Endothelial cell of umbilical vein (primary cell): ENCODE results near the gene KIAA0825. TPM values are rescaled to one million over a fixed set of nuclear protein-coding genes. Genes with fewer than 3 reads are reported as not detected.

Experiments
- BruUV-seq: library from RNA; stranded (reverse); fragments of 400-500 nt; replicated peaks from 2 replicates; lab custom pipeline; 2021; lab: Mats Ljungman, UMichigan
- CTCF ChIA-PET: fragments of 300-600, 350-600 bp; sonication (Branson Sonifier 250); formaldehyde crosslinking; loops from one replicate; lab custom pipeline; 2021; ENCODE audit warnings: antibody characterized with exemption, inconsistent platforms; lab: Charles Lee
- POLR2A ChIA-PET: fragments of 300-600, 350-600 bp; sonication (Branson Sonifier 250); formaldehyde crosslinking; loops from one replicate; lab custom pipeline; 2021; ENCODE audit warnings: antibody characterized with exemption, inconsistent platforms; lab: Charles Lee
- DNase-seq: peaks from one replicate; pipeline ENCODE4 v3.0.0-alpha.2; 2011; ENCODE audit warnings: low read depth, low spot score
- FAIRE-seq: peaks from 2 replicates; lab custom pipeline; 2011; peaks lifted over from hg19 to GRCh38; lab: Jason Lieb, UNC
- H2AFZ ChIP-seq: 2 replicates; pipeline ENCODE4 v1.6.0; 2012; ENCODE audit warnings: low read depth, low read length, control low read depth, inconsistent platforms
- H3K27ac ChIP-seq: 2 replicates; pipeline ENCODE4 v1.5.1; 2011; ENCODE audit warnings: low read depth, mild to moderate bottlenecking, control low read depth, low read length, moderate library complexity; ENCODE audit not compliant: insufficient read depth
- H3K27me3 ChIP-seq, 2 experiments: 2 replicates each; pipeline versions ENCODE4 v1.6.0 to v1.6.1; 2011; ENCODE audit warnings: low read length in 2 of 2, mixed read lengths in 1 of 2; ENCODE audit not compliant: control insufficient read depth in 2 of 2, insufficient read depth in 2 of 2
- H3K36me3 ChIP-seq, 2 experiments: 2 replicates in 1 of 2; 3 replicates in 1 of 2; pipeline ENCODE4 v1.5.1; 2011; ENCODE audit warnings: low read length in 2 of 2, mild to moderate bottlenecking in 1 of 2, moderate library complexity in 1 of 2; ENCODE audit not compliant: control insufficient read depth in 2 of 2, insufficient read depth in 2 of 2; ENCODE audit errors: extremely low read depth in 1 of 2
- H3K4me1 ChIP-seq: 3 replicates; pipeline ENCODE4 v1.5.1; 2011; ENCODE audit warnings: mild to moderate bottlenecking, low read length; ENCODE audit not compliant: control insufficient read depth, insufficient read depth; ENCODE audit errors: extremely low read depth
- H3K4me2 ChIP-seq: 2 replicates; pipeline ENCODE4 v1.6.1; 2011; ENCODE audit warnings: low read length, control low read depth, mixed read lengths; ENCODE audit not compliant: insufficient read depth
- H3K4me3 ChIP-seq, 3 experiments: fragments of 200-600 bp in 1 of 3; sonication (generic), shearing (Covaris generic) in 1 of 3; replicated peaks in 1 of 3; 2 replicates each; pipeline ENCODE4 v1.5.1; 2011 to 2016; ENCODE audit warnings: control low read depth in 3 of 3, low read length in 3 of 3, mild to moderate bottlenecking in 2 of 3, inconsistent platforms in 1 of 3, low read depth in 1 of 3, moderate library complexity in 1 of 3; ENCODE audit not compliant: insufficient read depth in 1 of 3
- H3K79me2 ChIP-seq: 2 replicates; pipeline ENCODE4 v1.6.0; 2012; ENCODE audit warnings: low read length, inconsistent platforms; ENCODE audit not compliant: control insufficient read depth, insufficient read depth
- H3K9ac ChIP-seq: replicated peaks from 2 replicates; pipeline ENCODE3; 2011; ENCODE audit warnings: low read length, control low read depth; ENCODE audit not compliant: insufficient read depth; ENCODE audit errors: extremely low read depth
- H3K9me1 ChIP-seq: replicated peaks from 3 replicates; pipeline ENCODE4 v1.6.0; 2011; ENCODE audit warnings: mild to moderate bottlenecking, low read length; ENCODE audit not compliant: control insufficient read depth, insufficient read depth; ENCODE audit errors: extremely low read depth
- H3K9me3 ChIP-seq: replicated peaks from 2 replicates; pipeline ENCODE4 v1.5.1; 2012; ENCODE audit warnings: low read length, inconsistent platforms; ENCODE audit not compliant: control insufficient read depth, insufficient read depth
- H4K20me1 ChIP-seq: replicated peaks from 2 replicates; pipeline ENCODE3; 2011; ENCODE audit warnings: mild to moderate bottlenecking, low read length; ENCODE audit not compliant: control insufficient read depth, insufficient read depth; ENCODE audit errors: extremely low read depth
- EZH2 ChIP-seq: IDR thresholded peaks from 2 replicates; pipeline ENCODE4 v1.6.1; 2012; ENCODE audit warnings: borderline replicate concordance, low read depth, mild to moderate bottlenecking, moderate library complexity, low read length, inconsistent platforms; ENCODE audit not compliant: severe bottlenecking
- FOS ChIP-seq: IDR thresholded peaks from 2 replicates; pipeline ENCODE4 v1.6.1; 2011; ENCODE audit warnings: mild to moderate bottlenecking, low read length, moderate library complexity, borderline replicate concordance; ENCODE audit not compliant: insufficient read depth
- JUN ChIP-seq: IDR thresholded peaks from 2 replicates; pipeline ENCODE4 v1.6.1; 2011; ENCODE audit warnings: borderline replicate concordance, low read depth; ENCODE audit not compliant: insufficient read length, insufficient read depth
- MYC ChIP-seq: IDR thresholded peaks from one replicate; pipeline ENCODE4 v1.6.1; 2011; ENCODE audit warnings: mild to moderate bottlenecking, low read depth, low read length
- POLR2A ChIP-seq: IDR thresholded peaks from 2 replicates; pipeline ENCODE4 v1.6.1; 2012; ENCODE audit warnings: low read depth, mild to moderate bottlenecking, control low read depth, low read length
- POLR2AphosphoS5 ChIP-seq: IDR thresholded peaks from 2 replicates; pipeline ENCODE4 v1.6.1; 2012; ENCODE audit warnings: low read depth, mild to moderate bottlenecking, control low read depth, low read length, moderate library complexity; ENCODE audit not compliant: insufficient read depth
- dilution Hi-C: fragments of 300-500 bp; cut with MboI; formaldehyde crosslinking; loops from one replicate; pipeline ENCODE4 v1.15.0; 2019; ENCODE audit warnings: low sequenced_read_pairs; ENCODE audit not compliant: extremely low pct_ligation_motif_present
- intact Hi-C: fragments of 100-400 bp; cut with micrococcal nuclease; formaldehyde crosslinking; loops from one replicate; pipeline ENCODE4 v1.10.0; 2022
- polyA plus RNA-seq, 4 experiments: library from polyadenylated mRNA; depleted of rRNA in 3 of 4; stranded (reverse) in 3 of 4; unstranded in 1 of 4; fragments of >200 nt; gene quantifications; 2 replicates each; pipeline versions ENCODE4 v1.2.1 to v1.2.3, GENCODE V29; 2011 to 2012; ENCODE audit warnings: missing spikeins in 1 of 4
- total RNA-seq: library from RNA; stranded (reverse); gene quantifications from 2 replicates; pipeline ENCODE4 v1.2.3, GENCODE V29; 2021
- TF ChIP-seq, protein P1 (sequence below): IDR thresholded peaks from 2 replicates; pipeline ENCODE4 v1.6.1; 2011; ENCODE audit not compliant: insufficient read depth, insufficient read length
- TF ChIP-seq, protein P2 (sequence below), 2 donors: IDR thresholded peaks; 1 replicate in 1 of 2; 2 replicates in 1 of 2; pipeline ENCODE4 v1.5.1; 2011; ENCODE audit warnings: low read length in 2 of 2, mild to moderate bottlenecking in 2 of 2, moderate library complexity in 2 of 2, control low read depth in 1 of 2, inconsistent platforms in 1 of 2, low read depth in 1 of 2; ENCODE audit not compliant: insufficient read depth in 1 of 2; ENCODE audit errors: extremely low read depth in 1 of 2

The KIAA0825 gene
- total and polyA plus RNA-seq, 2 donors (not counting 3 experiments of a cell fraction or from before 2014, with no cell fraction given), result 0.15 to 1.1 TPM

DNA sequence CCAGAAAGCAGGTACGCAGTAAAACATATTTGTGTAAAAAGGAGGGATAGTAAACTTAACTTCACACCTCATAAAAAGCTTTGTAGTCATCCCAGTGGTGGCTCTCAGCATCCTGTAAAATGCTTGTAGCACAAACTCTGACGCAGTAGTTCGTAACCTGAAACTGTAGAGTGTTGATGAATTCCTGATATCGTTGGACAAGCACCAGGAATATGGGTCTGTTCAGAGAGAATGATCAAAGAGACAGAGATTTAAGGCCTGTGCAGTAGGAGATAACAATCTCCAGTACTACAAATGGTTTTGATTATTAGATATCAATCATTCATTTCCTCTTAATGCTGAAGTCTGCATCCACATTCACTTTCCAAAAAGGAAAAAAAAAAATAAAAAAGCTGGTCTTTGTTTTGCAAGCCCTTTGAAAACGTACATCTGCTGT lies 148.5 kb downstream of the KIAA0825 start:
- H3K27ac ChIP-seq, result no peak overlapping the region
- intact Hi-C loops (no loop called here), dilution Hi-C loops (no loop called here)
- ChIA-PET CTCF (no interaction called here), POLR2A (no interaction called here)
- no peak overlapping the region for H3K4me2 ChIP-seq
- DNase-seq (no peak), FAIRE-seq (no peak)
- H3K9ac ChIP-seq, result no peak overlapping the region
- H3K9me1 ChIP-seq, result no peaks in the 10 kb centered on the region
- TF ChIP-seq JUN (no peak), POLR2A (no peak), MYC (no peak), POLR2AphosphoS5 (no peak), EZH2 (no peak), FOS (no peak)
- TF ChIP-seq, protein P1, sequence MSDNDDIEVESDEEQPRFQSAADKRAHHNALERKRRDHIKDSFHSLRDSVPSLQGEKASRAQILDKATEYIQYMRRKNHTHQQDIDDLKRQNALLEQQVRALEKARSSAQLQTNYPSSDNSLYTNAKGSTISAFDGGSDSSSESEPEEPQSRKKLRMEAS, result no peak
- TF ChIP-seq, protein P2, sequence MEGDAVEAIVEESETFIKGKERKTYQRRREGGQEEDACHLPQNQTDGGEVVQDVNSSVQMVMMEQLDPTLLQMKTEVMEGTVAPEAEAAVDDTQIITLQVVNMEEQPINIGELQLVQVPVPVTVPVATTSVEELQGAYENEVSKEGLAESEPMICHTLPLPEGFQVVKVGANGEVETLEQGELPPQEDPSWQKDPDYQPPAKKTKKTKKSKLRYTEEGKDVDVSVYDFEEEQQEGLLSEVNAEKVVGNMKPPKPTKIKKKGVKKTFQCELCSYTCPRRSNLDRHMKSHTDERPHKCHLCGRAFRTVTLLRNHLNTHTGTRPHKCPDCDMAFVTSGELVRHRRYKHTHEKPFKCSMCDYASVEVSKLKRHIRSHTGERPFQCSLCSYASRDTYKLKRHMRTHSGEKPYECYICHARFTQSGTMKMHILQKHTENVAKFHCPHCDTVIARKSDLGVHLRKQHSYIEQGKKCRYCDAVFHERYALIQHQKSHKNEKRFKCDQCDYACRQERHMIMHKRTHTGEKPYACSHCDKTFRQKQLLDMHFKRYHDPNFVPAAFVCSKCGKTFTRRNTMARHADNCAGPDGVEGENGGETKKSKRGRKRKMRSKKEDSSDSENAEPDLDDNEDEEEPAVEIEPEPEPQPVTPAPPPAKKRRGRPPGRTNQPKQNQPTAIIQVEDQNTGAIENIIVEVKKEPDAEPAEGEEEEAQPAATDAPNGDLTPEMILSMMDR (IDR thresholded peaks at IDR 0.05; ENCODE audit: extremely low read depth in 1 of 2, insufficient read depth in 1 of 2, low read depth in 1 of 2, low read length in 2 of 2), result no peak
- no peaks in the 10 kb centered on the region for H3K79me2 ChIP-seq
- H3K4me3 ChIP-seq, result no peak overlapping the region
- H3K9me3 ChIP-seq, result no peaks in the 10 kb centered on the region
- no peaks in the 10 kb centered on the region for H3K27me3 ChIP-seq
- H3K36me3 ChIP-seq, result no peaks in the 10 kb centered on the region
- no peaks in the 10 kb centered on the region for H3K4me1 ChIP-seq
- H2AFZ ChIP-seq, result no peak overlapping the region
- no TSS peak for BruUV-seq
- no peaks in the 10 kb centered on the region for H4K20me1 ChIP-seq
